ENCODE results near the gene CACNA2D4. TPM values are rescaled to one million over a fixed set of nuclear protein-coding genes. Genes with fewer than 3 reads are reported as not detected.

The CACNA2D4 gene
- total RNA-seq, 1 donor from 2014 or later = 0.30 TPM

DNA sequence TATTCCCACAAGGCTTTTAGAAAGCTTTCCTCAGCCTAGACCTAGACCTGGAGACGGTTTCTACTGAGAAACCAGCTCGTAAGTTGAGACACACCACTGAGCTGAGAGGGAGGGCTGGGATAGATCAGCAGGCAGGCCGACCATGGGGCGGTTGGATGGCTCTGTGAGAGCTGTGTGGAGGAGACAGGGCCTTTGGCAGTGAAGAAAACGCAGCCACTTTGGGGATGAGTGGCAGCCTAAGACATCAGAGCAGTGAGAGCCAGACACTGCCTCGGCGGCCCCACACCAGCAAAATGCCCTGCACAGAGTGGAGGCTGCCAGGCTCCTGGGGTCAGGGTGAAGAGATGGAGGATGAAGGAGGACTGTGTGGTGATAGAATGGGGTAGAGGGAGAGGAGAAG, 46.0 kb downstream of the CACNA2D4 start:
- Mint-ChIP-seq H3K9me3 (ENCODE audit: low read depth) (peaks cover 16% of the 10 kb centered on the region), H3K27me3 (ENCODE audit: low read depth) (peaks cover 52% of the 10 kb centered on the region)
- no peak for DNase-seq (ENCODE audit: low spot score)

GRCh38 chr12:1872001-1872400, 46.5 kb downstream of the CACNA2D4 start:
- Mint-ChIP-seq H3K27me3 (ENCODE audit: low read depth) (peaks cover 53% of the 10 kb centered on the region), H3K36me3 (ENCODE audit: low read depth) (peaks cover 14% of the 10 kb centered on the region), H3K4me3 (ENCODE audit: unreplicated experiment) (no peak overlapping the region), H3K27ac (ENCODE audit: unreplicated experiment) (no peak overlapping the region), H3K9me3 (ENCODE audit: low read depth) (peaks cover 16% of the 10 kb centered on the region), H3K4me1 (ENCODE audit: low read depth) (no peaks in the 10 kb centered on the region)
- TF ChIP-seq, protein P1, sequence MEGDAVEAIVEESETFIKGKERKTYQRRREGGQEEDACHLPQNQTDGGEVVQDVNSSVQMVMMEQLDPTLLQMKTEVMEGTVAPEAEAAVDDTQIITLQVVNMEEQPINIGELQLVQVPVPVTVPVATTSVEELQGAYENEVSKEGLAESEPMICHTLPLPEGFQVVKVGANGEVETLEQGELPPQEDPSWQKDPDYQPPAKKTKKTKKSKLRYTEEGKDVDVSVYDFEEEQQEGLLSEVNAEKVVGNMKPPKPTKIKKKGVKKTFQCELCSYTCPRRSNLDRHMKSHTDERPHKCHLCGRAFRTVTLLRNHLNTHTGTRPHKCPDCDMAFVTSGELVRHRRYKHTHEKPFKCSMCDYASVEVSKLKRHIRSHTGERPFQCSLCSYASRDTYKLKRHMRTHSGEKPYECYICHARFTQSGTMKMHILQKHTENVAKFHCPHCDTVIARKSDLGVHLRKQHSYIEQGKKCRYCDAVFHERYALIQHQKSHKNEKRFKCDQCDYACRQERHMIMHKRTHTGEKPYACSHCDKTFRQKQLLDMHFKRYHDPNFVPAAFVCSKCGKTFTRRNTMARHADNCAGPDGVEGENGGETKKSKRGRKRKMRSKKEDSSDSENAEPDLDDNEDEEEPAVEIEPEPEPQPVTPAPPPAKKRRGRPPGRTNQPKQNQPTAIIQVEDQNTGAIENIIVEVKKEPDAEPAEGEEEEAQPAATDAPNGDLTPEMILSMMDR (IDR thresholded peaks at IDR 0.05) = no peak
- no peak for DNase-seq (ENCODE audit: low spot score)

More for the DNA sequence above, 46.0 kb downstream of the CACNA2D4 start:
- TF ChIP-seq, protein P1 (IDR thresholded peaks at IDR 0.05) = no peak
- no peaks in the 10 kb centered on the region for H3K4me1 Mint-ChIP-seq (ENCODE audit: low read depth)
- H3K27ac Mint-ChIP-seq (ENCODE audit: unreplicated experiment) = peak overlapping the region; percentile 19
- peaks cover 14% of the 10 kb centered on the region for H3K36me3 Mint-ChIP-seq (ENCODE audit: low read depth)
- H3K4me3 Mint-ChIP-seq (ENCODE audit: unreplicated experiment) = no peak overlapping the region

DNA sequence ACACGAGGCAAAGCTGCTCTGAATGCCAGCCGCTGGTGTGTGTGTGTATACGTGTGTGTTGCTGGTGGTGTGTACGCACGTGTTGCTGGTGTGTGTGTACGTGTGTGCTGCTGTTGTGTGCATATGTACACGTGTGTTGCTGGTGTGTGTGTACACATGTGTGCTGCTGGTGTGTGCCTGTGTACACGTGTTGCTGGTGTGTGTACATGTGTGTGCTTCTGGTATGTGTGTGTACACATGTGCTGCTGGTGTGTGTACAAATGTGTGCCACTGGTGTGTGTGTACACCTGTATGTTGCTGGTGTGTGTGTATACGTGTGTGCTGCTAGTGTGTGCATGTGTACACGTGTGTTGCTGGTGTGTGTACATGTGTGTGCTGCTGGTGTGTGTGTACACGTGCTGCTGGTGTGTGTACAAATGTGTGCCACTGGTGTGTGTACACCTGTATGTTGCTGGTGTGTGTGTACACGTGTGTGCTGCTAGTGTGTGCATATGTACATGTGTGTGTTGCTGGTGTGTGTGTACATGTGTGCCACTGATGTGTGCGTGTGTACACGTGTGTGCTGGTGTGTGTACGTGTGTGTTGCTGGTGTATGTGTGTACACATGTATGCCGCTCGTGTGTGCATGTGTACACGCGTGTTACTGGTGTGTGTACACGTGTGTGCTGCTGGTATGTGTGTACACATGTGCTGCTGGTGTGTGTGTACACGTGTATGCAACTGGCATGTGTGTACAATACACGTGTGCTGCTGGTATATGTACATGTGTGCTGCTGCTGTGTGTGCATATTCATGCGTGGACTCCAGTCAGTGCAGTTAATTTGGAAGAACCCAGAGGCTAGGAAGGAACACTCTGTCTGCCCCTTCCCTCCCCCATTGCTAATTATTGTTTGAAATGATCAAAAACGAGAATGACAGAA, 47.2 kb downstream of the CACNA2D4 start:
- no peak for DNase-seq (ENCODE audit: low spot score)
- TF ChIP-seq, protein P1 (IDR thresholded peaks at IDR 0.05) = no peak
- Mint-ChIP-seq H3K27ac (ENCODE audit: unreplicated experiment) (no peak overlapping the region), H3K9me3 (ENCODE audit: low read depth) (peaks cover 10% of the 10 kb centered on the region), H3K36me3 (ENCODE audit: low read depth) (peaks cover 11% of the 10 kb centered on the region), H3K27me3 (ENCODE audit: low read depth) (peaks cover 50% of the 10 kb centered on the region), H3K4me1 (ENCODE audit: low read depth) (no peaks in the 10 kb centered on the region), H3K4me3 (ENCODE audit: unreplicated experiment) (no peak overlapping the region)

DNA sequence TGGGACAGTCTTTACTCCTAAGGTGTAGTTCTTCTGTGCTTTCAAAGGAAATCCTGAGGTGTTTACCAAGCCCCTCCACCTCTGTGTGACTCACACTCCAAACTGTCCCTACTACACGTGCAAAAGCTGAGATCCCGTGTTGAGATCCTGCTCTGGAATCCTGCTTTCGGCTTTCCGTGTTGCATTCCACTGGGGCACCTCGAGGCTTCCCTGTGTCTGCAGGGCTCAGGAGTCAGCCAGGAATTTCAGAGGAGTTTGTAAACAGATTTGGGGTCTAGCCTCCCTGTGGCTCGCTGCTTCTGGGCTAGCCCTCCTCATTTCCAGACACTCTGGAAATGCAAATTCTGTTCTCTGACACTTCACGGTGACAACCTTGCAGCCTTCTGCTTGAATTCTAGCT, 48.4 kb downstream of the CACNA2D4 start:
- peaks cover 11% of the 10 kb centered on the region for H3K36me3 Mint-ChIP-seq (ENCODE audit: low read depth)
- H3K9me3 Mint-ChIP-seq (ENCODE audit: low read depth) = peaks cover 10% of the 10 kb centered on the region
- H3K4me3 Mint-ChIP-seq (ENCODE audit: unreplicated experiment) = no peak overlapping the region
- peaks cover 43% of the 10 kb centered on the region for H3K27me3 Mint-ChIP-seq (ENCODE audit: low read depth)
- DNase-seq (ENCODE audit: low spot score) = no peak
- H3K27ac Mint-ChIP-seq (ENCODE audit: unreplicated experiment) = no peak overlapping the region
- TF ChIP-seq, protein P1 (IDR thresholded peaks at IDR 0.05) = no peak
- no peaks in the 10 kb centered on the region for H3K4me1 Mint-ChIP-seq (ENCODE audit: low read depth)

DNA sequence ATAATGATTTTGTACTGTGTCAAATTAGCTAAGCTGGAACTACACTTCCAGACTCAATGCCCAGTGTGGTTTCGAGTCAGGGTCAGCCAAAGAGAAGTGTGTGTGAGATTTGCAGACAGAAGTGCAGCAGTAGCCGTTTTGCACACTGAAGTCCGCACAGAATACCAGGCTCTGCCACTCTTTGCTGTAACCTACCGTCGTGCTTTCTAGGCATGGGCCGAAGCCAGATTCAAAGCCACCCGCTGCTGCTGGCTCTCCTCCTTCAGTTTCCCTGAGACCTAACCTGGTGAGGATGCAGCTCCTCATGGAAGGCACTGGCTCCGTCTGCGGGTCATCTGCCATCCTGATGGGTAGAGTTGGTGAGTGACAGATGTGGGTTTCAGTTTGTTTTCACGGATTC, 49.3 kb downstream of the CACNA2D4 start:
- peaks cover 11% of the 10 kb centered on the region for H3K36me3 Mint-ChIP-seq (ENCODE audit: low read depth)
- no peaks in the 10 kb centered on the region for H3K4me1 Mint-ChIP-seq (ENCODE audit: low read depth)
- H3K9me3 Mint-ChIP-seq (ENCODE audit: low read depth) = peaks cover 10% of the 10 kb centered on the region
- no peak overlapping the region for H3K27ac Mint-ChIP-seq (ENCODE audit: unreplicated experiment)
- TF ChIP-seq, protein P1 (IDR thresholded peaks at IDR 0.05) = no peak
- peaks cover 35% of the 10 kb centered on the region for H3K27me3 Mint-ChIP-seq (ENCODE audit: low read depth)
- no peak for DNase-seq (ENCODE audit: low spot score)
- no peak overlapping the region for H3K4me3 Mint-ChIP-seq (ENCODE audit: unreplicated experiment)
